Measurements from ENCODE around the gene TMOD1.

Gene TMOD1

GRCh38 chr9:97510797-97511654, 9.6 kb downstream of the TMOD1 start:
- TF ChIP-seq, protein P1, sequence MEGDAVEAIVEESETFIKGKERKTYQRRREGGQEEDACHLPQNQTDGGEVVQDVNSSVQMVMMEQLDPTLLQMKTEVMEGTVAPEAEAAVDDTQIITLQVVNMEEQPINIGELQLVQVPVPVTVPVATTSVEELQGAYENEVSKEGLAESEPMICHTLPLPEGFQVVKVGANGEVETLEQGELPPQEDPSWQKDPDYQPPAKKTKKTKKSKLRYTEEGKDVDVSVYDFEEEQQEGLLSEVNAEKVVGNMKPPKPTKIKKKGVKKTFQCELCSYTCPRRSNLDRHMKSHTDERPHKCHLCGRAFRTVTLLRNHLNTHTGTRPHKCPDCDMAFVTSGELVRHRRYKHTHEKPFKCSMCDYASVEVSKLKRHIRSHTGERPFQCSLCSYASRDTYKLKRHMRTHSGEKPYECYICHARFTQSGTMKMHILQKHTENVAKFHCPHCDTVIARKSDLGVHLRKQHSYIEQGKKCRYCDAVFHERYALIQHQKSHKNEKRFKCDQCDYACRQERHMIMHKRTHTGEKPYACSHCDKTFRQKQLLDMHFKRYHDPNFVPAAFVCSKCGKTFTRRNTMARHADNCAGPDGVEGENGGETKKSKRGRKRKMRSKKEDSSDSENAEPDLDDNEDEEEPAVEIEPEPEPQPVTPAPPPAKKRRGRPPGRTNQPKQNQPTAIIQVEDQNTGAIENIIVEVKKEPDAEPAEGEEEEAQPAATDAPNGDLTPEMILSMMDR (IDR thresholded peaks at IDR 0.05; ENCODE audit: low read depth, low read length): no peak
- in situ Hi-C loops (cut with HindIII; ENCODE audit: low sequenced_read_pairs): no loop called here
- peak; percentile 88 for DNase-seq (ENCODE audit: low read depth, low spot score)
- H3K4me3 ChIP-seq (ENCODE audit: low read depth, low read length): no peak overlapping the region

GRCh38 chr9:97511655-97512427, 10.4 kb downstream of the TMOD1 start:
- no peak for DNase-seq (ENCODE audit: low read depth, low spot score)
- no peak overlapping the region for H3K4me3 ChIP-seq (ENCODE audit: low read depth, low read length)
- TF ChIP-seq, protein P1 (IDR thresholded peaks at IDR 0.05; ENCODE audit: low read depth, low read length): no peak
- in situ Hi-C loops (cut with HindIII; ENCODE audit: low sequenced_read_pairs): no loop called here

- H3K4me3 ChIP-seq (ENCODE audit: low read depth, low read length): no peak overlapping the region
- TF ChIP-seq, protein P1 (IDR thresholded peaks at IDR 0.05; ENCODE audit: low read depth, low read length): no peak
- in situ Hi-C loops (cut with HindIII; ENCODE audit: low sequenced_read_pairs): no loop called here
- DNase-seq (ENCODE audit: low read depth, low spot score): no peak
Observed at GRCh38 chr9:97512966-97513560, 11.6 kb downstream of the TMOD1 start.

- no peak for DNase-seq (ENCODE audit: low read depth, low spot score)
- in situ Hi-C loops (cut with HindIII; ENCODE audit: low sequenced_read_pairs): no loop called here
- TF ChIP-seq, protein P1 (IDR thresholded peaks at IDR 0.05; ENCODE audit: low read depth, low read length): no peak
- H3K4me3 ChIP-seq (ENCODE audit: low read depth, low read length): no peak overlapping the region
Observed at GRCh38 chr9:97514531-97514930, 13.1 kb downstream of the TMOD1 start.

- TF ChIP-seq, protein P1 (IDR thresholded peaks at IDR 0.05; ENCODE audit: low read depth, low read length): no peak
- DNase-seq (ENCODE audit: low read depth, low spot score): no peak
- no peak overlapping the region for H3K4me3 ChIP-seq (ENCODE audit: low read depth, low read length)
- in situ Hi-C loops (cut with HindIII; ENCODE audit: low sequenced_read_pairs): no loop called here
Observed at GRCh38 chr9:97515662-97516061, 14.2 kb downstream of the TMOD1 start.

DNA sequence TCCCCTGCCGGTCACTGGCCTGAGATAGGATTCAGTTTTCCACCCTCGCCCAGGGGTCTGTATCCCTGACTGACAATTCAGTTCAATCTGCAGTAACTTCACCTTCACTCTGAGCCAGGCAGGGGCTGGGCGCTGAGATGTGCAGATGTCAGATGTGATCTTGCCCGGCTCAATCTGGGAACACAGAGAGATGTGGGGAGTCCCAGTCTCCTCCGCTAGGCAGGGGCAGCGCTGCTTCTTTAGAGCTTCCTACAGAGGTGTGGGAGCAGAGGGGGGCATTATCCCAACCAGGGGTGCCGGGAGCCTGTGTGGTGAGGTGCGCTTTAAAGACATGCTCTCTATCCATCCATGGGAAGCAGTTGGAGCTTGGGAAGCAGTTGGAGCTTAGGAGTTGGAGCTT, 14.6 kb downstream of the TMOD1 start:
- H3K4me3 ChIP-seq (ENCODE audit: low read depth, low read length): no peak overlapping the region
- TF ChIP-seq, protein P1 (IDR thresholded peaks at IDR 0.05; ENCODE audit: low read depth, low read length): no peak
- no peak for DNase-seq (ENCODE audit: low read depth, low spot score)
- in situ Hi-C loops (cut with HindIII; ENCODE audit: low sequenced_read_pairs): no loop called here
